Gastrocnemius medialis (tissue), 4 donors: ENCODE data around the gene RPP25.

Experiments used
- POLR2A ChIP-seq, 2 donors: fragments of 450-650 bp; IDR thresholded peaks; one replicate each; pipeline ENCODE4 v1.6.1; 2017; ENCODE audit warnings: antibody characterized with exemption in 2 of 2, mild to moderate bottlenecking in 2 of 2, moderate library complexity in 2 of 2
- TF ChIP-seq, protein P1 (sequence below), 5 experiments: fragments of 450-650 bp in 3 of 5; fragments of 200-600 bp in 2 of 5; sonication (generic) in 2 of 5; IDR thresholded peaks in 4 of 5; conservative IDR thresholded peaks in 1 of 5; 1 replicate in 4 of 5; 2 replicates in 1 of 5; pipeline ENCODE4 v1.5.1; 2016 to 2019; ENCODE audit warnings: antibody characterized with exemption in 5 of 5, mild to moderate bottlenecking in 3 of 5, moderate library complexity in 3 of 5

DNA sequence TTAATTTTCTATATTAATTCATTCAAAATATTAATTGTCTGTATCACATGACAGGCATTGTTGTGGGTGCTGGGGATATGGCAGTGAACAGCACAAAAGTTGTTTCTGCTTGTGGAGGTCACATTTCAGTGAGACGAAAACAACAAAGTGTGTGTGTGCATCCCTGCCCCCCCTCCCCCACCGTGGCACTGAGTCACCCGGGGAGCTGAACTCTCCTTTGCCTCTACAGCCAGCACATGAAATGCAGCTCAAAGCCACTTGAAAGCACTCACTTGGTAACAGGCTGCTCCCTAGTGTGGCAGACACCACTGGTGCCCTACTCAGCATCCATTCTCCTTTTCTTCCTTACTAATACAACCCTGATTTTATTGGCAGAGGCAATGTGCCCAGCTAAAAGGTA is 21.9 kb upstream of the RPP25 start:
- TF ChIP-seq POLR2A (IDR thresholded peaks at IDR 0.05): no peak
- TF ChIP-seq, protein P1, sequence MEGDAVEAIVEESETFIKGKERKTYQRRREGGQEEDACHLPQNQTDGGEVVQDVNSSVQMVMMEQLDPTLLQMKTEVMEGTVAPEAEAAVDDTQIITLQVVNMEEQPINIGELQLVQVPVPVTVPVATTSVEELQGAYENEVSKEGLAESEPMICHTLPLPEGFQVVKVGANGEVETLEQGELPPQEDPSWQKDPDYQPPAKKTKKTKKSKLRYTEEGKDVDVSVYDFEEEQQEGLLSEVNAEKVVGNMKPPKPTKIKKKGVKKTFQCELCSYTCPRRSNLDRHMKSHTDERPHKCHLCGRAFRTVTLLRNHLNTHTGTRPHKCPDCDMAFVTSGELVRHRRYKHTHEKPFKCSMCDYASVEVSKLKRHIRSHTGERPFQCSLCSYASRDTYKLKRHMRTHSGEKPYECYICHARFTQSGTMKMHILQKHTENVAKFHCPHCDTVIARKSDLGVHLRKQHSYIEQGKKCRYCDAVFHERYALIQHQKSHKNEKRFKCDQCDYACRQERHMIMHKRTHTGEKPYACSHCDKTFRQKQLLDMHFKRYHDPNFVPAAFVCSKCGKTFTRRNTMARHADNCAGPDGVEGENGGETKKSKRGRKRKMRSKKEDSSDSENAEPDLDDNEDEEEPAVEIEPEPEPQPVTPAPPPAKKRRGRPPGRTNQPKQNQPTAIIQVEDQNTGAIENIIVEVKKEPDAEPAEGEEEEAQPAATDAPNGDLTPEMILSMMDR (IDR thresholded peaks at IDR 0.05 in 4 of 5, conservative IDR thresholded peaks at IDR 0.05 in 1 of 5): no peak
